ENCODE results near the gene ABCG1. TPM values are rescaled to one million over a fixed set of nuclear protein-coding genes. Genes with fewer than 3 reads are reported as not detected.

Gene ABCG1
- total RNA-seq, 2 experiments from 2014 or later = 16.7 to 17.3 TPM

GRCh38 chr21:42251654-42252324 is 32.8 kb downstream of the ABCG1 start:
- CTCF ChIA-PET (ENCODE audit: unreplicated experiment) = no interaction called here

GRCh38 chr21:42252325-42252654 is 33.4 kb downstream of the ABCG1 start:
- H3K4me1 ChIP-seq (ENCODE audit: insufficient read depth, low read length, poor library complexity, severe bottlenecking) = peaks cover 86% of the 10 kb centered on the region
- no peak overlapping the region for H3K27ac ChIP-seq (ENCODE audit: low read depth, low read length, poor library complexity, severe bottlenecking)
- H4K20me1 ChIP-seq (ENCODE audit: insufficient read depth, low read length) = no peaks in the 10 kb centered on the region
- DNase-seq (ENCODE audit: low spot score) = no peak
- H3K4me3 ChIP-seq (ENCODE audit: low read depth, low read length, poor library complexity, severe bottlenecking) = no peak overlapping the region
- no peak overlapping the region for H3K4me2 ChIP-seq (ENCODE audit: low read length)
- H2AFZ ChIP-seq (ENCODE audit: low read length) = no peak overlapping the region
- no peaks in the 10 kb centered on the region for H3K9me2 ChIP-seq (ENCODE audit: insufficient read depth, low read length)
- TF ChIP-seq EZH2phosphoT487 (IDR thresholded peaks at IDR 0.05; ENCODE audit: borderline replicate concordance, low read depth, low read length) = no peak
- no peak for TF ChIP-seq CTCF (conservative IDR thresholded peaks at IDR 0.05; ENCODE audit: low read length)
- POLR2A ChIA-PET = interaction anchor here (0.9 to 1.0 kb wide), 2 partner anchors 18 to 88 kb away, joined by 3 to 4 read pairs; no protein-coding TSS in a partner anchor
- H3K36me3 ChIP-seq (ENCODE audit: insufficient read depth, low read length) = peaks cover 3% of the 10 kb centered on the region; the same call in 1 of the 2 replicates
- CTCF ChIA-PET (ENCODE audit: unreplicated experiment) = no interaction called here
- intact Hi-C loops (cut with micrococcal nuclease; ENCODE audit: unreplicated experiment) = no loop called here
- no peaks in the 10 kb centered on the region for H3K9me3 ChIP-seq (ENCODE audit: low read length)
- no TSS peak for BruUV-seq (replicated peaks)
- peaks cover 42% of the 10 kb centered on the region; the same call in 1 of the 2 replicates for H3K79me2 ChIP-seq (ENCODE audit: insufficient read depth, low read depth, low read length)

More at GRCh38 chr21:42251654-42252324, 32.8 kb downstream of the ABCG1 start:
- BruUV-seq (replicated peaks) = no TSS peak
- Histone ChIP-seq H3K36me3 (ENCODE audit: insufficient read depth, low read length) (peaks cover 3% of the 10 kb centered on the region; the same call in 1 of the 2 replicates), H3K9me3 (ENCODE audit: low read length) (no peaks in the 10 kb centered on the region), H2AFZ (ENCODE audit: low read length) (no peak overlapping the region), H3K79me2 (ENCODE audit: insufficient read depth, low read depth, low read length) (peaks cover 47% of the 10 kb centered on the region; the same call in 1 of the 2 replicates), H3K9me2 (ENCODE audit: insufficient read depth, low read length) (no peaks in the 10 kb centered on the region), H3K4me3 (ENCODE audit: low read depth, low read length, poor library complexity, severe bottlenecking) (no peak overlapping the region), H3K4me2 (ENCODE audit: low read length) (no peak overlapping the region), H3K27ac (ENCODE audit: low read depth, low read length, poor library complexity, severe bottlenecking) (no peak overlapping the region), H3K4me1 (ENCODE audit: insufficient read depth, low read length, poor library complexity, severe bottlenecking) (peaks cover 89% of the 10 kb centered on the region), H4K20me1 (ENCODE audit: insufficient read depth, low read length) (no peaks in the 10 kb centered on the region)
- intact Hi-C loops (cut with micrococcal nuclease; ENCODE audit: unreplicated experiment) = no loop called here
- TF ChIP-seq EZH2phosphoT487 (IDR thresholded peaks at IDR 0.05; ENCODE audit: borderline replicate concordance, low read depth, low read length) (no peak), CTCF (conservative IDR thresholded peaks at IDR 0.05; ENCODE audit: low read length) (no peak)
- no peak for DNase-seq (ENCODE audit: low spot score)
- POLR2A ChIA-PET = interaction anchor here (0.9 to 1.0 kb wide), 3 partner anchors 10 to 87 kb away, joined by 3 to 4 read pairs (median 3); no protein-coding TSS in a partner anchor

GRCh38 chr21:42252778-42253340 is 33.9 kb downstream of the ABCG1 start:
- no peak for TF ChIP-seq CTCF (conservative IDR thresholded peaks at IDR 0.05; ENCODE audit: low read length)
- TF ChIP-seq EZH2phosphoT487 (IDR thresholded peaks at IDR 0.05; ENCODE audit: borderline replicate concordance, low read depth, low read length) = no peak
- Histone ChIP-seq H3K9me3 (ENCODE audit: low read length) (no peaks in the 10 kb centered on the region), H3K79me2 (ENCODE audit: insufficient read depth, low read depth, low read length) (peaks cover 37% of the 10 kb centered on the region; the same call in 1 of the 2 replicates), H3K9me2 (ENCODE audit: insufficient read depth, low read length) (no peaks in the 10 kb centered on the region), H3K4me2 (ENCODE audit: low read length) (no peak overlapping the region), H3K27ac (ENCODE audit: low read depth, low read length, poor library complexity, severe bottlenecking) (no peak overlapping the region), H4K20me1 (ENCODE audit: insufficient read depth, low read length) (no peaks in the 10 kb centered on the region), H3K4me1 (ENCODE audit: insufficient read depth, low read length, poor library complexity, severe bottlenecking) (peaks cover 80% of the 10 kb centered on the region), H3K36me3 (ENCODE audit: insufficient read depth, low read length) (peaks cover 3% of the 10 kb centered on the region; the same call in 1 of the 2 replicates), H2AFZ (ENCODE audit: low read length) (no peak overlapping the region), H3K4me3 (ENCODE audit: low read depth, low read length, poor library complexity, severe bottlenecking) (no peak overlapping the region)
- intact Hi-C loops (cut with micrococcal nuclease; ENCODE audit: unreplicated experiment) = no loop called here
- BruUV-seq (replicated peaks) = no TSS peak
- POLR2A ChIA-PET = interaction anchor here (0.6 to 1.6 kb wide), 3 partner anchors 15 to 135 kb away, joined by 3 to 5 read pairs (median 3); no protein-coding TSS in a partner anchor
- no peak for DNase-seq (ENCODE audit: low spot score)
- CTCF ChIA-PET (ENCODE audit: unreplicated experiment) = interaction anchor here (1.5 kb wide), 1 partner anchor 70 kb away, joined by 3 read pairs; no protein-coding TSS in a partner anchor
